22Rv1 (cell line): ENCODE results near the gene EFCAB5.

ENCODE experiments used
- ZFX ChIP-seq: fragments of 450-650 bp; IDR thresholded peaks from 2 replicates; pipeline ENCODE4 v1.6.1; 2017; ENCODE audit warnings: antibody characterized with exemption, borderline replicate concordance
- TF ChIP-seq, protein P1 (sequence below): fragments of 450-650 bp; IDR thresholded peaks from 2 replicates; pipeline ENCODE4 v1.5.1; 2017; ENCODE audit warnings: mild to moderate bottlenecking

DNA sequence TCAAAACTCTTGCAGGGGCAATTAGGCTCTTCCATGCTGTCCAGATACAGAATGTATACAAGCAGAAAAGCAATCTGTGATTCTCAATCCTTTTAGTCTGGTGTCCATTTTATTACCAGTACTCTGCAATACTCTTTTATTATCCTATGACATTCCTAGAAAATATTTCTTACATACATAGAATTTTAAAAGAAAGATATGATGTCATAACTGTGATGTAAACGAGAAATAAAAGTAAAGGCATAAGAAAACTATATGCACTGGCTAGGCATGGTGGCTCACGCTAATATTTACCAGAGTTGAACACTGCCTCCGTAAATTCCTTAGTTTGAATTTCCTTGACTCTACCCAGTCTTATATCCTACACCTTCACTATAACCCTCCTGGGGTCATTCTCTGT is 55.0 kb downstream of the EFCAB5 start:
- TF ChIP-seq, protein P1, sequence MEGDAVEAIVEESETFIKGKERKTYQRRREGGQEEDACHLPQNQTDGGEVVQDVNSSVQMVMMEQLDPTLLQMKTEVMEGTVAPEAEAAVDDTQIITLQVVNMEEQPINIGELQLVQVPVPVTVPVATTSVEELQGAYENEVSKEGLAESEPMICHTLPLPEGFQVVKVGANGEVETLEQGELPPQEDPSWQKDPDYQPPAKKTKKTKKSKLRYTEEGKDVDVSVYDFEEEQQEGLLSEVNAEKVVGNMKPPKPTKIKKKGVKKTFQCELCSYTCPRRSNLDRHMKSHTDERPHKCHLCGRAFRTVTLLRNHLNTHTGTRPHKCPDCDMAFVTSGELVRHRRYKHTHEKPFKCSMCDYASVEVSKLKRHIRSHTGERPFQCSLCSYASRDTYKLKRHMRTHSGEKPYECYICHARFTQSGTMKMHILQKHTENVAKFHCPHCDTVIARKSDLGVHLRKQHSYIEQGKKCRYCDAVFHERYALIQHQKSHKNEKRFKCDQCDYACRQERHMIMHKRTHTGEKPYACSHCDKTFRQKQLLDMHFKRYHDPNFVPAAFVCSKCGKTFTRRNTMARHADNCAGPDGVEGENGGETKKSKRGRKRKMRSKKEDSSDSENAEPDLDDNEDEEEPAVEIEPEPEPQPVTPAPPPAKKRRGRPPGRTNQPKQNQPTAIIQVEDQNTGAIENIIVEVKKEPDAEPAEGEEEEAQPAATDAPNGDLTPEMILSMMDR: no peak
- no peak for TF ChIP-seq ZFX
